Caco-2 (cell line): ENCODE data around the gene MILR1. TPM values are rescaled to one million over a fixed set of nuclear protein-coding genes. Genes with fewer than 3 reads are reported as not detected.

Experiments used
- BruUV-seq: library from RNA; stranded (reverse); fragments of 400-500 nt; replicated peaks from 2 replicates; lab custom pipeline; 2021; lab: Mats Ljungman, UMichigan
- CTCF ChIA-PET: fragments of 300-600 bp; sonication (Branson Sonifier 250); formaldehyde crosslinking; loops from one replicate; lab custom pipeline; 2022; ENCODE audit warnings: antibody characterized with exemption; lab: Charles Lee
- POLR2A ChIA-PET: fragments of 300-600 bp; sonication (Branson Sonifier 250); formaldehyde crosslinking; loops from one replicate; lab custom pipeline; 2022; ENCODE audit warnings: antibody characterized with exemption; lab: Charles Lee
- DNase-seq, 2 experiments: peaks; one replicate each; pipeline versions ENCODE4 v3.0.0 to v3.0.0-alpha.2; 2020 to 2022
- H3K27me3 ChIP-seq: replicated peaks from 2 replicates; pipeline ENCODE4 v1.6.0; 2011; ENCODE audit warnings: low read length; ENCODE audit not compliant: control insufficient read depth, insufficient read depth
- H3K36me3 ChIP-seq: 2 replicates; pipeline ENCODE4 v1.5.1; 2011; ENCODE audit warnings: low read length; ENCODE audit not compliant: control insufficient read depth, insufficient read depth
- H3K4me1 ChIP-seq: fragments of 250-450 bp; sonication (Bioruptor Pico); 2 replicates; pipeline ENCODE4 v1.5.1; 2020; ENCODE audit warnings: mild to moderate bottlenecking
- H3K4me3 ChIP-seq: 2 replicates; pipeline ENCODE4 v1.5.1; 2011; ENCODE audit warnings: low read depth, mild to moderate bottlenecking, control low read depth, low read length
- H3K9me3 ChIP-seq: fragments of 250-450 bp; sonication (Bioruptor Pico); 2 replicates; pipeline ENCODE4 v1.5.1; 2020; ENCODE audit warnings: mild to moderate bottlenecking, moderate library complexity
- H3K27ac Mint-ChIP-seq: one replicate; pipeline ENCODE4 v1.8.0; 2022; ENCODE audit warnings: mixed read lengths; ENCODE audit not compliant: unreplicated experiment
- H3K27me3 Mint-ChIP-seq: one replicate; pipeline ENCODE4 v1.8.0; 2022; ENCODE audit warnings: mixed read lengths; ENCODE audit not compliant: insufficient read depth, unreplicated experiment
- H3K36me3 Mint-ChIP-seq: one replicate; pipeline ENCODE4 v1.8.0; 2022; ENCODE audit warnings: mild to moderate bottlenecking, mixed read lengths; ENCODE audit not compliant: insufficient read depth, unreplicated experiment
- H3K4me1 Mint-ChIP-seq: one replicate; pipeline ENCODE4 v1.8.0; 2022; ENCODE audit warnings: low read depth, mixed read lengths; ENCODE audit not compliant: unreplicated experiment
- H3K4me3 Mint-ChIP-seq: one replicate; pipeline ENCODE4 v1.8.0; 2022; ENCODE audit warnings: mild to moderate bottlenecking, moderate library complexity, mixed read lengths; ENCODE audit not compliant: unreplicated experiment
- H3K9me3 Mint-ChIP-seq: one replicate; pipeline ENCODE4 v1.8.0; 2022; ENCODE audit warnings: mixed read lengths; ENCODE audit not compliant: unreplicated experiment
- CTCF ChIP-seq, 2 experiments: fragments of 200-600 bp in 1 of 2; IDR thresholded peaks; 1 replicate in 1 of 2; 2 replicates in 1 of 2; pipeline versions ENCODE4 v1.5.1 to v1.8.0; 2011 to 2022; ENCODE audit warnings: antibody characterized with exemption in 1 of 2, control low read depth in 1 of 2, inconsistent platforms in 1 of 2, low read depth in 1 of 2, low read length in 1 of 2, mild to moderate bottlenecking in 1 of 2, moderate library complexity in 1 of 2; ENCODE audit not compliant: insufficient read depth in 1 of 2, severe bottlenecking in 1 of 2, unreplicated experiment in 1 of 2
- intact Hi-C: fragments of 100-400 bp; cut with micrococcal nuclease; formaldehyde crosslinking; loops from one replicate; pipeline ENCODE4 v1.10.0; 2022; ENCODE audit not compliant: unreplicated experiment
- total RNA-seq: library from RNA; stranded (reverse); gene quantifications from 2 replicates; pipeline ENCODE4 v1.2.3, GENCODE V29; 2022

MILR1 gene
- total RNA-seq, 1 experiment from 2014 or later: not detected

DNA sequence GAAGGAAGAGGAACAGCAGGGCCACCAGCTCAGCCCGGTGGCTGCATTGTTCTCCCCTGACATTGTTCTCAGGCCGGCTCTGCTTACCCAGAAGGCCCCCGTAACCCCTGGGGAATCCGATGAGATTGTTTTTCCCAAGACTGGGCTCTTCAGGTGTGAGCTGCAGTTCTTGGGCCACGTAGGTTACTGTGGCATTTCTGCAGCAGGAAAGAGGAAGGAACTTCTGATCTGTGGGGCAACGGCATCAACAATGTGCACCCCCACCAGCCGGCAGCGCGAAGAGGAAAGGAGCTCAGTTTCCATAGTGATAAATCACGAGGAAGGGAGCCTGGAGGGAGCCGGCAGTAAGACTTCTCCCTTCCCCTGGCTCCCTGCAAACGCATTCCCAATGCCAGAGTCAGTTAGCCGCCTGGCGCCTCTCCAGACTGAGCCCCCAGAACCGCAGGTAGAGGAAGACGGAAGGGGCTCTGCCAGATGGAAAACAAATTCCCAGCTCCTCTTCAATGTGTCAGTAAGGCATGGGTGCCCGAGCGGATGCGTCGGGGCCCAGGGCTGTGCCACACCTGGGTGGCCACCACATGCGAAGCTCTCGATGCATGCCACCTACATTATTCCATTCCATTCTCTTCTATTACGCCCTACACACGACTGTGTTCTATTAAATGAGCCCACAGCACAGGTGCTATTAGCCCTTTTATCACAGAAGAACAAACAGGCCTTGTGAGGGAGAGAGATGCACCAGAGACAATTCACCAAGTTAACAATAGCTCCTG, 36.7 kb upstream of the MILR1 start:
- Mint-ChIP-seq H3K27ac (no peak overlapping the region), H3K9me3 (no peaks in the 10 kb centered on the region), H3K4me3 (no peak overlapping the region), H3K27me3 (no peaks in the 10 kb centered on the region), H3K36me3 (no peaks in the 10 kb centered on the region), H3K4me1 (no peaks in the 10 kb centered on the region)
- Histone ChIP-seq H3K4me3 (no peak overlapping the region), H3K36me3 (no peaks in the 10 kb centered on the region), H3K27me3 (no peaks in the 10 kb centered on the region), H3K9me3 (no peaks in the 10 kb centered on the region), H3K4me1 (peaks cover 4% of the 10 kb centered on the region)
- POLR2A ChIA-PET: interaction anchor here (0.6 kb wide), 1 partner anchor 108 kb away, joined by 4 read pairs; no protein-coding TSS in a partner anchor
- no TSS peak for BruUV-seq
- intact Hi-C loops: no loop called here
- no peak for DNase-seq
- CTCF ChIA-PET: no interaction called here
- TF ChIP-seq CTCF (IDR thresholded peaks at IDR 0.05; ENCODE audit: insufficient read depth in 1 of 2, low read depth in 1 of 2, low read length in 1 of 2, severe bottlenecking in 1 of 2, unreplicated experiment in 1 of 2): no peak

DNA sequence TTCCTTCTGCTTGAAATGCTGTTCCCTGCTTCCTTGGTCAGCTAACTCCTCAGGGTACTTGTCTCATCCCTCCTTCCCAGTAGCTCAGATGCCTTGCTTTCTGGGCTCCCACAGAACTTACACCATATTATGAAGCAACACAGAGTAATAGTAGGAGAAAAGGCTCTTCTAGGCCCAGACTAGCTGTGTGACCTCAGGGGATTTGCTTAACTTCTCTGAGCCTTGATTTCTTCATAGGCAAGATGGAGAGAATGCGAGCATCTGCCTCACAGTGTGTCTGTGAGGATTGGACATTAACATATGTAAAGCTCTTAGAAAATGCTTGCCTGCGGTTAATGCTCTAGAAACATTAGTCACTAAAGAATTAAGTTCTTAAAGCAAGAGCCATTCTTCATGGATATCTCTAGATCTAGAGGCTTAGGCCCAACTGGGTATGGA, 36.0 kb upstream of the MILR1 start:
- Mint-ChIP-seq H3K4me1 (no peaks in the 10 kb centered on the region), H3K9me3 (no peaks in the 10 kb centered on the region), H3K27me3 (no peaks in the 10 kb centered on the region), H3K27ac (no peak overlapping the region), H3K4me3 (no peak overlapping the region), H3K36me3 (no peaks in the 10 kb centered on the region)
- Histone ChIP-seq H3K4me1 (peaks cover 4% of the 10 kb centered on the region), H3K4me3 (no peak overlapping the region), H3K36me3 (no peaks in the 10 kb centered on the region), H3K9me3 (no peaks in the 10 kb centered on the region), H3K27me3 (no peaks in the 10 kb centered on the region)
- ChIA-PET POLR2A (interaction anchor here (0.6 kb wide), 1 partner anchor 109 kb away, joined by 4 read pairs; no protein-coding TSS in a partner anchor), CTCF (no interaction called here)
- no peak for TF ChIP-seq CTCF (IDR thresholded peaks at IDR 0.05; ENCODE audit: insufficient read depth in 1 of 2, low read depth in 1 of 2, low read length in 1 of 2, severe bottlenecking in 1 of 2, unreplicated experiment in 1 of 2)
- intact Hi-C loops: no loop called here
- no peak for DNase-seq
- BruUV-seq: no TSS peak

- no peaks in the 10 kb centered on the region for H3K4me1 Mint-ChIP-seq
- CTCF ChIA-PET: no interaction called here
- no peak for TF ChIP-seq CTCF (IDR thresholded peaks at IDR 0.05; ENCODE audit: insufficient read depth in 1 of 2, low read depth in 1 of 2, low read length in 1 of 2, severe bottlenecking in 1 of 2, unreplicated experiment in 1 of 2)
- DNase-seq: no peak
- intact Hi-C loops: no loop called here
- no peaks in the 10 kb centered on the region for H3K9me3 Mint-ChIP-seq
- no peaks in the 10 kb centered on the region for H3K36me3 Mint-ChIP-seq
- Histone ChIP-seq H3K4me1 (peaks cover 7% of the 10 kb centered on the region), H3K36me3 (no peaks in the 10 kb centered on the region), H3K27me3 (no peaks in the 10 kb centered on the region), H3K4me3 (no peak overlapping the region), H3K9me3 (no peaks in the 10 kb centered on the region)
- BruUV-seq: no TSS peak
- H3K27me3 Mint-ChIP-seq: no peaks in the 10 kb centered on the region
- POLR2A ChIA-PET: no interaction called here
- no peak overlapping the region for H3K27ac Mint-ChIP-seq
- no peak overlapping the region for H3K4me3 Mint-ChIP-seq
Observed at GRCh38 chr17:64413513-64413912, 35.4 kb upstream of the MILR1 start.
